Umbilical cord (tissue), 2 donors: ENCODE results near the gene CLTRN. TPM values are rescaled to one million over a fixed set of nuclear protein-coding genes. Genes with fewer than 3 reads are reported as not detected.
"Not testable (repeated sequence)": the region's sequence is repeated elsewhere in the genome, so short reads cannot be mapped to it uniquely, and the experiment has no call there.

Experiments used
- DNase-seq: peaks from one replicate; pipeline ENCODE4 v3.0.0-alpha.2; 2015; ENCODE audit warnings: low spot score
- total RNA-seq: library from RNA; depleted of rRNA; stranded (reverse); fragments of >200 nt; gene quantifications from one replicate; pipeline ENCODE4 v1.2.3, GENCODE V29; 2014; ENCODE audit warnings: low replicate concordance; ENCODE audit not compliant: insufficient read depth

CLTRN gene
- 2.4 TPM for total RNA-seq

- DNase-seq: peak; percentile 35
Measured at GRCh38 chrX:15664487-15665444, at the start of gene CLTRN. Gene CLTRN, minus strand, starts transcription at chrX:15664805. Its CDS starts 30 bp downstream, at chrX:15664775.

DNA sequence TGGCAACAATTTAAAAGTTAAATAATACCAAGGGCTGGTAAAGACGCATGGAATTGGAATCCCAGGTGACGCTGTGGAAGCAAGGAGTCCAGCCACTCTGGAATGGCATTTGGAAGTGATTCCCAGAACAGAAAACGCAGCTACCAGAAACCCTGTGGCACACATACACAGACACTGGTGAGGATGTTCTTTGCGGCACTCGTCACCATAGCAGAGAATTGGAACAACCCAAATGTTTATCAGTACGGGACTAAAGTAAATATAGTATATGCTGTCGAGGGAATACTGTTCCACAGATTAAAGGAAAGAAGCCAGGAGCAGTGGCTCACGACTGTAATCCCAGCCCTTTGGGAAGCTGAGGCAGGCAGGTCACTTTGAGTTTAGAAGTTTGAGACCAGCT, 39.7 kb upstream of the CLTRN start:
- not testable (repeated sequence) for DNase-seq

DNA sequence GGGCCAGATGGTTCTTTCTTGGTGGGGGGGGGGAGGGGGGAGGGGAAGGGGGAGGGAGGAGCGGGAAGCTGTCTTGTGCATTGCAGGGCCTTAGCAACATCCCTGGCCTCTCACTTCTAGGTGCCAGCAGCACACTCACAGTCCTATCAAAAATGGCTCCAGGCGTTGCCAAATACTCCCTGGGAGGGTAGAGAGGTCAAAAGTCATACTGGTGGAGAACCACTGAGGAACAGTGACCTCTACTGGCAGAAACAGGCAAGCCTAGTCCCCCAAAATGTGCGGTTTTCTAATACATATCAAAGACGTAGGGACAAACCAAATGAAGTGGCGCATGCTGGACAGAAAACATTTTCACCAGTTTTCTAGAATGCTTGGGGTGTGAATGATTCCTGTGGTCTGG, 39.2 kb upstream of the CLTRN start:
- not testable (repeated sequence) for DNase-seq

- DNase-seq: no peak
Measured at GRCh38 chrX:15702488-15703371, 38.1 kb upstream of the CLTRN start.

- no peak for DNase-seq
Measured at GRCh38 chrX:15696516-15696915, 31.9 kb upstream of the CLTRN start.

DNA sequence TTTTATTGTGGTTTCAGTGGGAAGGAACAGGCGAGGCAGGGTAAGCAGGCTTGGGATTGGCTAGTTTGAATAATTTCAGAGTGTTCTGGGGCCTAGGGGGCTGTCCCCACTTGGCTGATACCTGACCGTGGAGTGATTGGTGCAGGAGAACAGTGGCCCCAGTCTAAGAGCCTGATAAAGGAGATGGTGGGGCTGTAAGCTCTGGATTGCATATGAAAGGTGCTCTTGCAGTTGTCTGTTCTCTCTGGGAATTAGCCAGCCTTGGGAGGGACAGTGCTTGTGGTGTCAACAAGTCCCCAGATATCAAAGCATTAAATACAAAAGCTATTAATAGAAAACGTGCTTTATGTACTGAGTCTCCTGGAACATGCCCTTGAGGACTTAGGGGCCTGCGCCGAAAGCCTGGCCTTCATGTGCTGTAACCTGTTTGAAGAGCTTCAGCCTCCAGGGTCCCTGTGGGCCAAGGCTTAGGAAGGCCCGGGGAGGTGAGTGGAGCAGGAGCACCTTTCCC, 30.4 kb upstream of the CLTRN start:
- no peak for DNase-seq

- DNase-seq: peak; percentile 45
Measured at GRCh38 chrX:15686818-15687685, 22.4 kb upstream of the CLTRN start.

GRCh38 chrX:15683193-15683592, 18.6 kb upstream of the CLTRN start:
- no peak for DNase-seq

DNA sequence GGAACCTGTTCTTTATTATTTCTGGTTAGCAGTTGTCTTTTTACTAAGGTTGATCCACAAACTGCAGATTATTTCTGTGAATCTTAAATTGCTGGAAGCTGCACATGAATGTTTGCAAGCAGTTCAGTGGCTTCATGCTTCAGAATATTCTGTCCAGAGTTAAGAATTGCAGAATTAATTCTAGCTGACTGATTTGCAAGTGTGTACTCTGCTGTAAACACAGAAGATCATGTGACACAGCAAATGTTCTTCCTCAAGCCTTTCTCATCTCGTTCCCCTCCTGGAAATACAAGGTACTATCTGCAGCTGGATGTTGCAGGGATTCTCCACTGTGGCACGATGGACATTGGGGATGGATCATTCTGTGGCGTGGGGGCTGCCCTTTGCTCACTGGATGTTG, 16.8 kb upstream of the CLTRN start:
- no peak for DNase-seq

DNA sequence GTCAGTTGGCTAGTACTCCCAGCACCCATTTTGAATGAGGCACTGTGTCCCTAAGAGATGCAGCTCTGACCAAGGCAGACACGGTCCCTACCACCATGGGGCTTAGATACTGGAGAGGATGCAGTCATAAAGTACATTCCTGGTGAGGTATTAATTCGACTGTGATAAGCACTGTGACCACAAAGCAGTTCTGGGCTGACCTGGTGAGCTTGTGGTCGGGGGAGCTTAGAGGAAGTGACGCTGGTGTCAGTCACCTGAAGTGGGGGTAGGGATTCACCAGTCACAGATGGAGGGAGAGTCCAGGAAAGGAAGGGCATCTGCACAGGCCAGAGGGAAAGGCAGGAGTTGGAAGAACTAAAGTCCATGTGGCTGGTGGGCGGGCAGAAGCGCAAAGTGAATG, 15.8 kb upstream of the CLTRN start:
- DNase-seq: no peak

GRCh38 chrX:15679246-15679645, 14.6 kb upstream of the CLTRN start:
- no peak for DNase-seq

DNA sequence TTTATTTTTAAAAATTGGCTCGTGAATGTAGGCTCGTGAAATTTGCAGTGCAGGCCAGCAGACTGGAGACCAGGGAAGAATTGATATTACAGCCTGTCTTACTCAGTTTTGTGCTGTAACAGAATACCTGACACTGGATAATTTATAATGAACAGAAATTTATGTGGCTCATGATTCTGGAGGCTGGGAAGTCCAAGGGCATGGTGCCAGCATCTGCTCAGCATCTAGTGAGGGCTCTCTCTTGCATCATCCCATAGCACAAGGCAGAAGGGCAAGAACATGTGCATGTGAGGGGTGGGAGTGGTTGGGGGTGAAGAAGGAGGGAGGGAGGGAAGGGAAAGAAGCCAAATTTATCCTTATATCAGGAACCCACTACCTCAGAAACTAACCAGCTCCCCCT, 13.7 kb upstream of the CLTRN start:
- no peak for DNase-seq

GRCh38 chrX:15676886-15677285, 12.3 kb upstream of the CLTRN start:
- DNase-seq: no peak

- no peak for DNase-seq
Measured at GRCh38 chrX:15675490-15675921, 10.9 kb upstream of the CLTRN start.

GRCh38 chrX:15674841-15675489, 10.4 kb upstream of the CLTRN start:
- peak; percentile 96 for DNase-seq

GRCh38 chrX:15674514-15674840, 9.9 kb upstream of the CLTRN start:
- no peak for DNase-seq

- no peak for DNase-seq
Measured at GRCh38 chrX:15673970-15674369, 9.4 kb upstream of the CLTRN start.

DNA sequence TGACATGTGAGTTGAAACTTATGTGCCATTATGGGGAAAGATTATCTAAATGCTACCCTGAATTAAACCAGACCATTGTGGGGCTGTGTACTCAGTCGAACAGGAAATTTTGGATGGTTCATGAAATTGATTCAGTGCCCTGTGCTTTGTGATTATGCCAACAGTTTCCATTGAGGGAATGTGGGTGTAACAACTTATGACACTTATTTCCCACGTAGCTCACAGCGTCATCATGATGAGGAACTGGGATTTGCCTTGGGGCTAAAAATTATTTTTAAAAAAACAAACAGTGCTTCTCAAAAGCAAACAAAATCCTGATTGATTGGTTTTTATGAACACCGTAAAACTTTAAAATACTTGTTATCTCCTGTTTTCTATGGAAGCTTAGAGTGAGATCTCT, 8.3 kb upstream of the CLTRN start:
- DNase-seq: no peak

GRCh38 chrX:15663439-15663838, 1.2 kb downstream of the CLTRN start:
- DNase-seq: no peak

- not testable (repeated sequence) for DNase-seq
Measured at GRCh38 chrX:15654804-15655203, 9.8 kb downstream of the CLTRN start.

DNA sequence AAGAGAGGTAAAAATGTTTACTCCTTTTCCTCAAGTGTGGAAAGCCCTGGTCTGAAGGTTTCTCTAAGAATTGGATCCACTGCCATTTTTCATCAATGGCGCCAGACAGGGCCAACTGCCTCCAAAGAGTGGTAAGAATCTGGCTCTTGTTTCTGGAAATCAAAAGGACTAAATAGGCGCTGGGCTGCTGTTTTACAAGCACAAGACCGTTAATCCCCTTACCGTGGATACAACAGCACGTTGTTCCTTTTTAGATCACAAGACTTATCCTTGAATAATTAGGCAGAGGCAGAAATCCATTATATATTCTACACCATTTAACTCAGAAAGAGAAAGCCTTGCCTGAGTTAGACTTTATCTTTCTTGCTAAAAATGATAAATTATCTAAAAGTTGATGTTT, 10.6 kb downstream of the CLTRN start:
- DNase-seq: no peak
